ENCODE results near the gene SIK3.

DNA sequence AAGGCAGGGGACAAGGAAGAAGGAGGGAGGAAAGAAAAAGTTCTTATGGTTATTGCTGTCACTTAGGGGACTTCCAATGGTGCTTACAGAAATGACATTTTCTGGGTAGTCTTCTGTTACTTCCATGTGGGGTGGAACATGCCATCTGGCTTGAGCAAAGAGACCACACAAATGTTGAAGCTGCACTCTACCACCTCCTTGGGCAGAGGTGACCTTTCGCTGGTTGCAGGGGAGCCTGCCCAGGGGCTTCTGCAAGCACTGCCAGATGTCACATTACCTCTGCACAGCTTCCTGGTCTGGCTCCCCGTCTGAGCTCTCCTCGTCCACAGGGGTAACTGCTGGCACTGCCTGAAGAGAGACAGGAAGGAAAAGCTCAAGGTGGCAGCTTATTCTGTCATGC lies 228.2 kb downstream of the SIK3 start:
- TF ChIP-seq, protein P1, sequence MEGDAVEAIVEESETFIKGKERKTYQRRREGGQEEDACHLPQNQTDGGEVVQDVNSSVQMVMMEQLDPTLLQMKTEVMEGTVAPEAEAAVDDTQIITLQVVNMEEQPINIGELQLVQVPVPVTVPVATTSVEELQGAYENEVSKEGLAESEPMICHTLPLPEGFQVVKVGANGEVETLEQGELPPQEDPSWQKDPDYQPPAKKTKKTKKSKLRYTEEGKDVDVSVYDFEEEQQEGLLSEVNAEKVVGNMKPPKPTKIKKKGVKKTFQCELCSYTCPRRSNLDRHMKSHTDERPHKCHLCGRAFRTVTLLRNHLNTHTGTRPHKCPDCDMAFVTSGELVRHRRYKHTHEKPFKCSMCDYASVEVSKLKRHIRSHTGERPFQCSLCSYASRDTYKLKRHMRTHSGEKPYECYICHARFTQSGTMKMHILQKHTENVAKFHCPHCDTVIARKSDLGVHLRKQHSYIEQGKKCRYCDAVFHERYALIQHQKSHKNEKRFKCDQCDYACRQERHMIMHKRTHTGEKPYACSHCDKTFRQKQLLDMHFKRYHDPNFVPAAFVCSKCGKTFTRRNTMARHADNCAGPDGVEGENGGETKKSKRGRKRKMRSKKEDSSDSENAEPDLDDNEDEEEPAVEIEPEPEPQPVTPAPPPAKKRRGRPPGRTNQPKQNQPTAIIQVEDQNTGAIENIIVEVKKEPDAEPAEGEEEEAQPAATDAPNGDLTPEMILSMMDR (IDR thresholded peaks at IDR 0.05; ENCODE audit: borderline replicate concordance, extremely low read depth, low read length, poor library complexity, severe bottlenecking), result no peak
- TF ChIP-seq EZH2 (IDR thresholded peaks at IDR 0.05; ENCODE audit: borderline replicate concordance, low read depth, low read length, severe bottlenecking), result no peak
